ENCODE measurements around the gene DIP2C.

- TF ChIP-seq, protein P1, sequence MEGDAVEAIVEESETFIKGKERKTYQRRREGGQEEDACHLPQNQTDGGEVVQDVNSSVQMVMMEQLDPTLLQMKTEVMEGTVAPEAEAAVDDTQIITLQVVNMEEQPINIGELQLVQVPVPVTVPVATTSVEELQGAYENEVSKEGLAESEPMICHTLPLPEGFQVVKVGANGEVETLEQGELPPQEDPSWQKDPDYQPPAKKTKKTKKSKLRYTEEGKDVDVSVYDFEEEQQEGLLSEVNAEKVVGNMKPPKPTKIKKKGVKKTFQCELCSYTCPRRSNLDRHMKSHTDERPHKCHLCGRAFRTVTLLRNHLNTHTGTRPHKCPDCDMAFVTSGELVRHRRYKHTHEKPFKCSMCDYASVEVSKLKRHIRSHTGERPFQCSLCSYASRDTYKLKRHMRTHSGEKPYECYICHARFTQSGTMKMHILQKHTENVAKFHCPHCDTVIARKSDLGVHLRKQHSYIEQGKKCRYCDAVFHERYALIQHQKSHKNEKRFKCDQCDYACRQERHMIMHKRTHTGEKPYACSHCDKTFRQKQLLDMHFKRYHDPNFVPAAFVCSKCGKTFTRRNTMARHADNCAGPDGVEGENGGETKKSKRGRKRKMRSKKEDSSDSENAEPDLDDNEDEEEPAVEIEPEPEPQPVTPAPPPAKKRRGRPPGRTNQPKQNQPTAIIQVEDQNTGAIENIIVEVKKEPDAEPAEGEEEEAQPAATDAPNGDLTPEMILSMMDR (conservative IDR thresholded peaks at IDR 0.05; ENCODE audit: low read length): no peak
- TF ChIP-seq EZH2phosphoT487 (IDR thresholded peaks at IDR 0.05; ENCODE audit: borderline replicate concordance): no peak
Observed at GRCh38 chr10:323651-324293, 365.7 kb downstream of the DIP2C start.

Data from Loucy (cell line).